Activated T-helper 1 cell treated with anti-CD3 and anti-CD28 coated beads, Interleukin-12 subunit alpha, Interleukin-12 subunit beta, Interleukin-2, Interleukin-4 antibody, amounts not matched to agents 30 ng/mL and 10 ng/mL and 1 ng/mL, durations not matched to agents 14 hours and 24 hours and 36 hours (primary cell): ENCODE measurements around the gene CCDC188. TPM values are rescaled to one million over a fixed set of nuclear protein-coding genes. Genes with fewer than 3 reads are reported as not detected.

Source experiments
- DNase-seq: peaks from one replicate; pipeline ENCODE4 v3.0.0; 2021; ENCODE audit warnings: low spot score
- H3K27ac Mint-ChIP-seq: one replicate; pipeline ENCODE4 v1.8.0; 2021; ENCODE audit warnings: mild to moderate bottlenecking, mixed read lengths
- H3K27me3 Mint-ChIP-seq: one replicate; pipeline ENCODE4 v1.8.0; 2022; ENCODE audit warnings: mild to moderate bottlenecking, moderate library complexity, mixed read lengths; ENCODE audit not compliant: insufficient read depth
- H3K36me3 Mint-ChIP-seq: one replicate; pipeline ENCODE4 v1.8.0; 2021; ENCODE audit warnings: low read depth, mixed read lengths
- H3K4me1 Mint-ChIP-seq: one replicate; pipeline ENCODE4 v1.8.0; 2021; ENCODE audit warnings: low read depth, mixed read lengths
- H3K4me3 Mint-ChIP-seq: one replicate; pipeline ENCODE4 v1.8.0; 2021; ENCODE audit warnings: mild to moderate bottlenecking, moderate library complexity, mixed read lengths
- H3K9me3 Mint-ChIP-seq: one replicate; pipeline ENCODE4 v1.8.0; 2021; ENCODE audit warnings: mixed read lengths
- intact Hi-C: fragments of 100-400 bp; cut with micrococcal nuclease; formaldehyde crosslinking; loops from one replicate; pipeline ENCODE4 v1.15.1; 2024
- total RNA-seq: library from RNA; stranded (reverse); gene quantifications from 2 replicates; pipeline ENCODE4 v1.2.3, GENCODE V29; 2022

CCDC188 gene
- total RNA-seq, 1 donor from 2014 or later, result 0.26 TPM

GRCh38 chr22:20146777-20147176, 4.1 kb downstream of the CCDC188 start:
- H3K4me3 Mint-ChIP-seq, result no peak overlapping the region
- intact Hi-C loops, result no loop called here
- no peaks in the 10 kb centered on the region for H3K4me1 Mint-ChIP-seq
- H3K36me3 Mint-ChIP-seq, result no peaks in the 10 kb centered on the region
- H3K27me3 Mint-ChIP-seq, result no peaks in the 10 kb centered on the region
- no peak for DNase-seq
- H3K9me3 Mint-ChIP-seq, result no peaks in the 10 kb centered on the region
- no peak overlapping the region for H3K27ac Mint-ChIP-seq

DNA sequence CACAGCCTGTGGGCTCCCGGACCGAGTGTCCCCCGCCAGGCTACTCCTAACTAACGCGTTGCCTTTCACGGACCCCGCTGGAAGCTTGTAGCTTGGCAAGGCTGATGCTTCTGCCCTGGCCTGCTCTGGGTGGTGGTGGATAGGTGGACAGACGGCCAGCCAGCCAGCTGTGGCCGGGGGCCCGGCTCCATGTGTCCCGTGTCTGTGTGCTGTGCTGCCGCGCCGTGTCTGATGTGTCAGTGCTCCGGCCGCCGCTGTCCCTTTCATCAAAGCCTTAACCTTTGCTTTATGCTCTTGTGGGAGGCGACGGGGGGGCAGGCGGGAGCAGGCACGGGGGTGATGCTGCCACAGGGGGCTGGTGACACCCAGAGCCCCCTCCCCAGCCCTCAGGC, 5.0 kb downstream of the CCDC188 start:
- H3K27ac Mint-ChIP-seq, result no peak overlapping the region
- no peaks in the 10 kb centered on the region for H3K27me3 Mint-ChIP-seq
- DNase-seq, result no peak
- H3K9me3 Mint-ChIP-seq, result no peaks in the 10 kb centered on the region
- intact Hi-C loops, result no loop called here
- H3K36me3 Mint-ChIP-seq, result no peaks in the 10 kb centered on the region
- no peaks in the 10 kb centered on the region for H3K4me1 Mint-ChIP-seq
- no peak overlapping the region for H3K4me3 Mint-ChIP-seq

DNA sequence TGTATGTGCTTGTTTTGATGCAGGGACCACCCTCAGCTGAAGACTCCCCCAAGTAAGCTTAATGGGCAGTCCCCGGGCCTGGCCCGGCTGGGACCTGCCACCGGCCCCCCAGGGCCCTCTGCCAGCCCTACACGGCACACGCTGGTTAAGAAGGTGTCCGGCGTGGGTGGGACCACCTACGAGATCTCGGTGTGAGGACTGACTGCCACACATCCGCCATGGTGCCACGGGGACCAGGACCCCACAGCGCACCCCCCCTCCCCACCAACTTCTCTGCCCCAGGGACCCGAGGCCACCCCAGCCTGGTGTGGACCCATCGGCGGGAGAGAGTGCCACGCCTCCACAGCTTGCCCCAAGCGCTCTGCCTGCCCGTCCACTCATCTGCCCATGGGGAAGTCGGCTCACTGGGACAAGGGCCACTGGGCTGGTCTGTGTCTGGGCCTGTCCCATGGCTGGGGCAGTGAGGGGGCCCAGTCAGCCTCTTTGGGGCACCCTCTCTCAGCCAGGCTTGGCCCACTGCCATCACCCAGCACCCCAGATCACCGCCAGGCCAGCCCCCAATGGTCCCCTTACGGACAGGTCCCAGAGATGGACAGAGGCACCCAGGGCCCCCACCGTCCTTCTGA, 5.5 kb downstream of the CCDC188 start:
- Mint-ChIP-seq H3K27ac (no peak overlapping the region), H3K4me1 (no peaks in the 10 kb centered on the region), H3K36me3 (no peaks in the 10 kb centered on the region), H3K27me3 (no peaks in the 10 kb centered on the region), H3K4me3 (no peak overlapping the region), H3K9me3 (no peaks in the 10 kb centered on the region)
- DNase-seq, result no peak
- intact Hi-C loops, result no loop called here

- no peak for DNase-seq
- Mint-ChIP-seq H3K27ac (no peak overlapping the region), H3K9me3 (no peaks in the 10 kb centered on the region), H3K36me3 (no peaks in the 10 kb centered on the region), H3K4me1 (no peaks in the 10 kb centered on the region), H3K27me3 (no peaks in the 10 kb centered on the region), H3K4me3 (no peak overlapping the region)
- intact Hi-C loops, result no loop called here
Observed at GRCh38 chr22:20143883-20144665, 6.8 kb downstream of the CCDC188 start.

DNA sequence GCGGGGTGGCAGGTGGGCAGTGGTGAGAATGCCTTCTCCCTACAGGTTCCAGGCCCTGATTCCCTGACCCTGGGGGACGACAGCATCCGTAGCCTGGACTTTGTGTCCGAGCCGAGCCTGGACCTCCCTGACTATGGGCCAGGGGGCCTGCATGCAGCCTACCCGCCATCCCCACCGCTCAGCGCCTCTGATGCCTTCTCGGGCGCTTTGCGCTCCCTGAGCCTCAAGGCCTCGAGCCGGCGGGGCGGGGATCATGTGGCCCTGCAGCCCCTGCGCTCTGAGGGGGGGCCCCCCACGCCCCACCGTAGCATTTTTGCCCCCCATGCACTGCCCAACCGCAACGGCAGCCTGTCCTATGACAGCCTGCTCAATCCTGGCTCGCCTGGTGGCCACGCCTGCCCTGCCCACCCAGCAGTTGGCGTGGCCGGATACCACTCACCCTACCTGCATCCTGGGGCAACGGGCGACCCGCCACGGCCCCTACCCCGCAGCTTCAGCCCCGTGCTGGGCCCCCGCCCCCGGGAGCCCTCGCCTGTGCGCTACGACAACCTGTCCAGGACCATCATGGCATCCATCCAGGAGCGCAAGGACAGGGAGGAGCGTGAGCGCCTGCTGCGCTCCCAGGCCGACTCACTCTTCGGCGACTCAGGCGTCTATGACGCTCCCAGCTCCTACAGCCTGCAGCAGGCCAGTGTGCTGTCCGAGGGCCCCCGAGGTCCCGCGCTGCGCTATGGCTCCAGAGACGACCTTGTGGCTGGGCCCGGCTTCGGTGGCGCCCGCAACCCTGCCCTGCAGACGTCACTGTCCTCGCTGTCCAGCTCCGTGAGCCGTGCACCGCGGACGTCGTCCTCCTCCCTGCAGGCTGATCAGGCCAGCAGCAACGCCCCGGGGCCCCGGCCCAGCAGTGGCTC, 7.9 kb downstream of the CCDC188 start:
- Mint-ChIP-seq H3K4me3 (no peak overlapping the region), H3K27me3 (no peaks in the 10 kb centered on the region), H3K27ac (no peak overlapping the region), H3K4me1 (no peaks in the 10 kb centered on the region), H3K9me3 (no peaks in the 10 kb centered on the region), H3K36me3 (no peaks in the 10 kb centered on the region)
- intact Hi-C loops, result no loop called here
- DNase-seq, result no peak

DNA sequence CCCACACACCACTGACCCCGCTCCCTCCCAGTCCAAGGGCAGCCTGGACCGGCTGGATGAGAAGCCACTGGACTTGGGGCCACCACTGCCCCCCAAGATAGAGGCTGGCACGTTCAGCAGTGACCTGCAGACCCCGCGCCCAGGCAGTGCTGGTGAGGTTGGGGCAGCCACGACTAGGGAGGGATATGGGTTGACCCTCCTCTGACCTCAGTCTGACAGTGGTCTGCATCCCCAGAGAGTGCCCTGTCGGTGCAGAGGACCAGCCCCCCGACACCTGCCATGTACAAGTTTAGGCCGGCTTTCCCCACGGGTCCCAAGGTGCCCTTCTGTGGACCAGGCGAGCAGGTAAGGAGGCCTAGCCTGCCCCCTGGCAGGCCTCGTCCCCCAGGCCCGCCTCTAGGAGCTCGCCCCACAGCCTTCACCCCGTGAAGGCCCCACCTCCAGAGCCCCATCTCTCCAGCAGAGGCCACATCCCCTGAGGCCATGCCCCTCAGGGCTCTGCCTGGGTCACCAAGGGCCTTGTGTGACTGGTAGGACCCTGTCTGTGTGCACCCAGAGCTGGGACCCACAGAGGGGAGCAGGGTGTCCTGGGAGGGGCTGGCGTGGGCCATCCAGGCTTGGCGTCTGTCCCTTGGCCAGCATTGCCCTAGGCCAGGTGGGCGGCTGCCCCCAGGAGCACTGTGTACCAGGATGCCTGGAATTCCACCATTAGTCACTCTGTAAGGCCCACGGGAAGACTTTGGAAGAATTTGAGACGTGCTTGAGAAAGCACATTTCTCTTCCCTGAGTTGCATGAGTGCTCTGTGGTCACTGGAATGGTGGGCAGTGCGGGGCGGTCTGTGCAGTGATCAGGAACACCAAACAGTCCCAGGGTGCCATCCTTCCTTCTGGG, 9.4 kb downstream of the CCDC188 start:
- intact Hi-C loops, result no loop called here
- H3K27me3 Mint-ChIP-seq, result no peaks in the 10 kb centered on the region
- no peak overlapping the region for H3K4me3 Mint-ChIP-seq
- no peaks in the 10 kb centered on the region for H3K9me3 Mint-ChIP-seq
- no peak for DNase-seq
- H3K4me1 Mint-ChIP-seq, result no peaks in the 10 kb centered on the region
- H3K36me3 Mint-ChIP-seq, result no peaks in the 10 kb centered on the region
- no peak overlapping the region for H3K27ac Mint-ChIP-seq

DNA sequence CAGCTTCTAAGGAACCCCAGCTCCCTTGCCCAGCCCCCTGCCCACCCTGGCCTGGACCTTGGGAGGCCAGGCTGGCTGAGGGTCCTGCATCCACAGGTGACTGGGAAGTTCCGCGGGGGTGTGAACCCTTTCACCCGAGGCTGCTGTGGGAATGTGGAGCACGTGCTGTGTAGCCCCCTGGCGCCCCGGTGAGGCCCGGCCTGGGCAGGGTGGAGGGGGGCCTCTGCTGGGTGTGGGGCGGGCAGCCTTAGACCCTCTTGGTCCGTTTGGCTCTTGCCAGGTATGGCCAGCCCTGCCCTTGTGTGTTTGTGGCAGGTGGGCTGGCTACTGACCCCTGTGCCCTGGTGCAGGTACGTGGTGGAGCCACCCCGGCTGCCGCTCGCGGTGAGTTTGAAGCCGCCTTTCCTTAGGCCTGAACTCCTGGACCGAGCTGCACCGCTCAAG, 10.3 kb downstream of the CCDC188 start:
- intact Hi-C loops, result no loop called here

DNA sequence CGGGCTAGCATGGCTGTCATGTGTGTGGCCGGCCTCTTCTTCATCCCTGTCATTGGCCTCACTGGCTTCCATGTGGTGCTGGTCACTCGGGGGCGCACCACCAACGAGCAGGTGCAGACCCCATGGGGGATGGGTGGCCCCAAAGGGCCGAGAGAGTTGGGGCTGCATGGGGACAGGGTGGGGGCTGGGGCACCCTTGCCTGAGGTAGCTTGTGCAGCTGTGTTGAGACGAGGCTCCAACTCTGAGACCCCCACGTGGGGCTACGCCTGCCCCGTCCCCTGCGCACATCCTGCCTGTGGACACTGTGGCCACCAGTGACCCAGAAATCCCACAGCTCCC, 10.8 kb downstream of the CCDC188 start:
- Mint-ChIP-seq H3K9me3 (no peaks in the 10 kb centered on the region), H3K4me3 (no peak overlapping the region), H3K27me3 (no peaks in the 10 kb centered on the region), H3K4me1 (no peaks in the 10 kb centered on the region), H3K36me3 (no peaks in the 10 kb centered on the region), H3K27ac (no peak overlapping the region)
- DNase-seq, result no peak
- intact Hi-C loops, result no loop called here

More for the DNA sequence above, 10.3 kb downstream of the CCDC188 start:
- no peak for DNase-seq
- Mint-ChIP-seq H3K4me1 (no peaks in the 10 kb centered on the region), H3K4me3 (no peak overlapping the region), H3K27ac (no peak overlapping the region), H3K27me3 (no peaks in the 10 kb centered on the region), H3K9me3 (no peaks in the 10 kb centered on the region), H3K36me3 (no peaks in the 10 kb centered on the region)

GRCh38 chr22:20139391-20140106, 11.3 kb downstream of the CCDC188 start:
- Mint-ChIP-seq H3K27me3 (no peaks in the 10 kb centered on the region), H3K9me3 (no peaks in the 10 kb centered on the region), H3K27ac (no peak overlapping the region), H3K4me1 (no peaks in the 10 kb centered on the region), H3K4me3 (no peak overlapping the region), H3K36me3 (no peaks in the 10 kb centered on the region)
- intact Hi-C loops, result no loop called here
- no peak for DNase-seq

DNA sequence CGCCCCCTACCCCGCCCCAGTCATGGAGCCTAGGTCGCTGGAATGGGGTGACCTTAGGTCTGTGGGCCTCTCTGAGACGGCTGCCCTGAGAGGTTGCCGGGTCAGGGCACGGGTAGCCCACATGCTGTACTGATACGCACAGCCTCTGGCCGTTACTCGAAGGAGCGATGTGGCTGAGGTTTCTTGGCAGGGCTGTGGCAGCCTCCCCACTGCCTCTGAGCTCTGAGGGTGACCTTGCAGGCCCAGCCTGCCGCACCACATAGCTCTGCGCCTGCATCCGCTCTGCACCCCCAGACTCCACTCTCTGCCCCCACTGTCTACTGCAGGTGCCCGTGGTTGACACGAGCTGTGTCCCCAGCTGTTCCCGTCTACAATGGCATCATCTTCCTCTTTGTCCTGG, 12.0 kb downstream of the CCDC188 start:
- H3K36me3 Mint-ChIP-seq, result no peaks in the 10 kb centered on the region
- intact Hi-C loops, result no loop called here
- H3K27ac Mint-ChIP-seq, result no peak overlapping the region
- no peaks in the 10 kb centered on the region for H3K4me1 Mint-ChIP-seq
- no peak for DNase-seq
- H3K27me3 Mint-ChIP-seq, result no peaks in the 10 kb centered on the region
- H3K9me3 Mint-ChIP-seq, result no peaks in the 10 kb centered on the region
- no peak overlapping the region for H3K4me3 Mint-ChIP-seq

DNA sequence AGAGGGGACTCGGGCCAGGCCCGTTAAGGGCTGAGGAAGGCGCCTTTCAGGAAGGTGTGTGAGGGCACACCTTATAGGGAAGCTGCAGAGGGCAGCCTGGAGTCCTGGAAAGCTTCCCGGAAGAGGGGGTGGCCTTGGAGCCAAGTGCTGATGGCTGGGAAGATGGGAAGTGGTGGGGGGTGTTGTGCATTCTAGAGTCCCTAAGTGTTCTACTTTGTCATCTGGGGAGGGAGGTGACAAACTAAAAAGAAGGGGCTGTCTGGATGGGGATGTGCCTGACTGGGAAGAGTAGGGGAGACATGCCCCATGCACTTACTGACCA, 12.5 kb downstream of the CCDC188 start:
- no peak for DNase-seq
- Mint-ChIP-seq H3K27me3 (no peaks in the 10 kb centered on the region), H3K9me3 (no peaks in the 10 kb centered on the region), H3K4me3 (no peak overlapping the region), H3K36me3 (no peaks in the 10 kb centered on the region), H3K27ac (no peak overlapping the region), H3K4me1 (peaks cover 2% of the 10 kb centered on the region)
- intact Hi-C loops, result no loop called here
